ENCODE data around the gene CDK5RAP2.

Gene CDK5RAP2

GRCh38 chr9:120360046-120360445 is 219.9 kb downstream of the CDK5RAP2 start:
- TF ChIP-seq FOXP2 (optimal IDR thresholded peaks at IDR 0.05; ENCODE audit: borderline replicate concordance, extremely low read depth, extremely low read length, insufficient read depth) (no peak), TAF1 (IDR thresholded peaks at IDR 0.05; ENCODE audit: borderline replicate concordance, insufficient read depth, low read length) (no peak), SIN3A (IDR thresholded peaks at IDR 0.05; ENCODE audit: borderline replicate concordance, insufficient read depth, low read length) (no peak), POLR2AphosphoS5 (IDR thresholded peaks at IDR 0.05; ENCODE audit: low read depth, low read length) (no peak), REST (IDR thresholded peaks at IDR 0.05; ENCODE audit: insufficient read depth in 1 of 2, low read depth in 2 of 2, low read length in 2 of 2) (no peak)

- TF ChIP-seq TAF1 (IDR thresholded peaks at IDR 0.05; ENCODE audit: borderline replicate concordance, insufficient read depth, low read length), result no peak
- TF ChIP-seq FOXP2 (optimal IDR thresholded peaks at IDR 0.05; ENCODE audit: borderline replicate concordance, extremely low read depth, extremely low read length, insufficient read depth), result no peak
- TF ChIP-seq SIN3A (IDR thresholded peaks at IDR 0.05; ENCODE audit: borderline replicate concordance, insufficient read depth, low read length), result no peak
- TF ChIP-seq POLR2AphosphoS5 (IDR thresholded peaks at IDR 0.05; ENCODE audit: low read depth, low read length), result no peak
- TF ChIP-seq REST (IDR thresholded peaks at IDR 0.05; ENCODE audit: insufficient read depth in 1 of 2, low read depth in 2 of 2, low read length in 2 of 2), result no peak
Observed at GRCh38 chr9:120358877-120359276, 221.1 kb downstream of the CDK5RAP2 start.

GRCh38 chr9:120353506-120353905 is 226.5 kb downstream of the CDK5RAP2 start:
- TF ChIP-seq TAF1 (IDR thresholded peaks at IDR 0.05; ENCODE audit: borderline replicate concordance, insufficient read depth, low read length), result no peak
- TF ChIP-seq POLR2AphosphoS5 (IDR thresholded peaks at IDR 0.05; ENCODE audit: low read depth, low read length), result no peak
- TF ChIP-seq FOXP2 (optimal IDR thresholded peaks at IDR 0.05; ENCODE audit: borderline replicate concordance, extremely low read depth, extremely low read length, insufficient read depth), result no peak
- no peak for TF ChIP-seq SIN3A (IDR thresholded peaks at IDR 0.05; ENCODE audit: borderline replicate concordance, insufficient read depth, low read length)
- TF ChIP-seq REST (IDR thresholded peaks at IDR 0.05; ENCODE audit: insufficient read depth in 1 of 2, low read depth in 2 of 2, low read length in 2 of 2), result no peak

- TF ChIP-seq REST (IDR thresholded peaks at IDR 0.05; ENCODE audit: insufficient read depth in 1 of 2, low read depth in 2 of 2, low read length in 2 of 2), result no peak
- TF ChIP-seq SIN3A (IDR thresholded peaks at IDR 0.05; ENCODE audit: borderline replicate concordance, insufficient read depth, low read length), result no peak
- no peak for TF ChIP-seq POLR2AphosphoS5 (IDR thresholded peaks at IDR 0.05; ENCODE audit: low read depth, low read length)
- no peak for TF ChIP-seq TAF1 (IDR thresholded peaks at IDR 0.05; ENCODE audit: borderline replicate concordance, insufficient read depth, low read length)
Observed at GRCh38 chr9:120351106-120351505, 228.9 kb downstream of the CDK5RAP2 start.

GRCh38 chr9:120350596-120350995 is 229.4 kb downstream of the CDK5RAP2 start:
- TF ChIP-seq POLR2AphosphoS5 (IDR thresholded peaks at IDR 0.05; ENCODE audit: low read depth, low read length), result no peak
- no peak for TF ChIP-seq SIN3A (IDR thresholded peaks at IDR 0.05; ENCODE audit: borderline replicate concordance, insufficient read depth, low read length)
- TF ChIP-seq FOXP2 (optimal IDR thresholded peaks at IDR 0.05; ENCODE audit: borderline replicate concordance, extremely low read depth, extremely low read length, insufficient read depth), result no peak
- no peak for TF ChIP-seq TAF1 (IDR thresholded peaks at IDR 0.05; ENCODE audit: borderline replicate concordance, insufficient read depth, low read length)
- TF ChIP-seq REST (IDR thresholded peaks at IDR 0.05; ENCODE audit: insufficient read depth in 1 of 2, low read depth in 2 of 2, low read length in 2 of 2), result no peak

Measured in PFSK-1 (cell line).